Measurements from ENCODE around the gene SCIMP. TPM values are rescaled to one million over a fixed set of nuclear protein-coding genes. Genes with fewer than 3 reads are reported as not detected.
"Not testable (repeated sequence)": the region's sequence is repeated elsewhere in the genome, so short reads cannot be mapped to it uniquely, and the experiment has no call there.

Gene SCIMP
- total RNA-seq, 2 donors from 2014 or later, result 3.1 TPM

DNA sequence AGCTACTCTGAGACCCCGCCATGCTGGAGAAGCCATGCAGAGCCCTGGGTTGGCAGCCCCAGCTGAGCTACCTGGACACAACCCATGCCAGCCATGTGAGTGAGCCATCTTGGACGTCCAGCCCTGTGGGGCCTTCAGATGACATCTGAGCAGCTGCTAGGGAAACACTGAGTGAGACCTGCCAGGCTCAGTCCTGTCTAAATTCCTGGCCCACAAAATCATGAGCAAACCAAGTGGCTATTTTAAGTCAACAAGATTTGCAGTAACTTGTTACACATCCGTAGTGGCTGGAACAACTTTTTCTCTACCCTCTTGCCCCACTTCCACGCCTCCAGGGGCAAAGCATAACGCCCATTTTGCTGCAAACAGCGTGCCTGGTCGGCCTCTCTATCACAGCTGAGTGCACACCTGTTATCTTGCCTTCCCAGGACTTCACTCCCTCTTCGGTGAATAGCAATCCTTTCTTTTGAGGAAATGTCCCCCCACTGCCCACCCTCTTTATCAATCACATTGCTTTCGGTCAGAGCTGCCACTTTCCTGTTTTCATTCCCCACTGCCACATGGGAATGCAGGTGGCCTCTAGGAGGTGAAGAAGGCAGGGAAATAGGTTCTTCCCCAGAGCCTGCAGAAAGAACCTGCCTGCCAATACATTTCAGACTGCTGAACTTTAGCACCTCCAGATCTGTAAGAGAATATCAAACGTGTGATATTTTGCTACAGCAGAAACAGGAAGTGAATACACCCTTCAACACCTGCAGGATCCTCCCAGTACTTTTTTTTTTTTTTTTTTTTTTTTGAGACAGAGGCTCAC lies 7.4 kb upstream of the SCIMP start:
- no peak for DNase-seq
- ATAC-seq, result peak in 1 of 2 donors; percentile 38
- intact Hi-C loops (cut with DNase I), result no loop called here

DNA sequence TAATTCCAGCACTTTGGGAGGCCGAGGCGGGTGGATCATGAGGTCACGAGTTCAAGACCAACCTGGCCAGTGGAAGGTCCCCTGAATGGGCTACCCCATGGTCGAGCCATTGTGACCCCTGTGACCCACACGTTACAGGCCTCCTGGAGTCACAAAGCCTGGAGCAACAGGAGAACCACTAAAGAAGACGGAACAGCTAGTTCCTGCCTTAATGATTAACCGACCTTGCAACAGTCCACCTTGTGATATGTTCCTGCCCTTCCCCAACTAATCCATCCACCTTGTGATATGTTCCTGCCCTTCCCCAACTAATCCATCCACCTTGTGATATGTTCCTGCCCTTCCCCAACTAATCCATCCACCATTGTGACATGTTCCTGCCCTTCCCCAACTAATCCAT lies 5.1 kb upstream of the SCIMP start:
- ATAC-seq, result not testable (repeated sequence)

DNA sequence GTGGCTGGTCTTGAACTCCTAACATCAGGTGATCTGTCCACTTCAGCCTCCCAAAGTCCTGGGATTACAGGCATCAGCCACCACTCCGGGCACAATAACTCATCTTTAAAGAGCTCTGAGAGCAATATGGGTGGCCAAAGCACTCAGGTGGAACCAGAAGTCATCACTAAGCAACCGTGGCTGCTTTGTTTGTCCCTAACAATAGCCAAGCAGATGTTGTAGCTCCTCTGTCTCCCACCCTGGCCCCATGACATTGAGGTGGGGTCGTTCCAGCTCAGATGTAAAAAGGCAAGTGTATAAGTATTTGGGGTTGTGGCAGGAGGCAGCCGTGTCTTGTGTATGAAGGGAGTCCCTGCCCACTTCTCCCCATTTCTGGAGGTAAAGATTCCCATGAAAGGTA lies 3.7 kb upstream of the SCIMP start:
- DNase-seq (no peak), ATAC-seq (no peak)
- intact Hi-C loops (cut with DNase I), result no loop called here

More for the DNA sequence above, 5.1 kb upstream of the SCIMP start:
- intact Hi-C loops (cut with DNase I); DNase-seq: not testable (repeated sequence)

DNA sequence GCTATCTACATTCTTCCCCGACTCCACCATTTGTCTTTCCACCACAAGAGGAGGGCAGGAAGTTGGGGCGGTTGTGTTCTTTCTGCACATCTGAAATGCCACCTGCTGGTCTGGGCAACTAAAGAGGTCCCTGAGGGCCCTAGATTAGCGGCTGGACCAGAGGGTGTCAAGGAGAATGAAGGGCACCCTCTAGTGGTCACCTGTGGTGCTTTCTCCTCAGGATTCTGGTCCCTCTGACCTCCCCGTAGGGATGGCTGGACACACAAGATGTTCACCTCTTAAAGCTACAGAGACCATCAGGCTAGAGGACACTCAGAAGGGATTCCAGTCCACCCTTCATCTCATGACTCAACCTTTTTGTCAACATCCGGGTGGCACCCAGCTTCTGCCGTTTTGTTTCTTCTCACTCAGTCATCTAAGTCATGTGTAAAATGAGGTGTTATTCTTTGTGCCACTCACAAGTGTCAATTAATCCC lies 2.9 kb upstream of the SCIMP start:
- intact Hi-C loops (cut with DNase I), result no loop called here
- DNase-seq, result peak; percentile 48
- ATAC-seq, result peak; percentile 58 to 66

DNA sequence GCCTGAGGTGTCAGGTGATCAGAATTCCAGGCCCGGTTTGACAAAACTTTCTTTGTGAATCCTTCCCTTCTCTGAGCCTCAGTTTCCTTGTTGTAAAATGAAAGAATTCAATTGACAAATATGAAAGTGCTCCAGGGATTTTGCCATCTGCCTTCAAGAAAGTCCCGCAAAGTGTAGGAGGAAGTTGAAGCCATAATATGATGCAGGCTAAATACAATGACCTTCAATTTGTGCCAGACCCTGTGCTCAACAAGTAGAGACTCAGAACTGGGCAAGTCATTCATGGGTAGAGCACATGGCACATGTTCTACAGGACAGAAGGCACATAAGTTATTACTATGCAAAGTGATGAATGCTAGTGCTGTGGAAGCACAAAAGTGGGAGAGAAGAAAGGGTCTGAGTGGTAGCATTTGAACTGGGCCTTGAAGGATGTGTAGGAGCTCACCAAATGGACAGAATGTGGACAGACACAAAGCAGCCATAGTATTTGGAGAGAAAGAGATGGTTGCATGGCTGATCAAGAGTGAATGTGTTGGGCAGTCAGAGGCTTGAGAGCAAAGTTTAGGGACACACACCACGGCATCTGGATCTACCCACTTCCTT lies 2.4 kb upstream of the SCIMP start:
- no peak for ATAC-seq
- intact Hi-C loops (cut with DNase I), result no loop called here
- DNase-seq, result no peak

DNA sequence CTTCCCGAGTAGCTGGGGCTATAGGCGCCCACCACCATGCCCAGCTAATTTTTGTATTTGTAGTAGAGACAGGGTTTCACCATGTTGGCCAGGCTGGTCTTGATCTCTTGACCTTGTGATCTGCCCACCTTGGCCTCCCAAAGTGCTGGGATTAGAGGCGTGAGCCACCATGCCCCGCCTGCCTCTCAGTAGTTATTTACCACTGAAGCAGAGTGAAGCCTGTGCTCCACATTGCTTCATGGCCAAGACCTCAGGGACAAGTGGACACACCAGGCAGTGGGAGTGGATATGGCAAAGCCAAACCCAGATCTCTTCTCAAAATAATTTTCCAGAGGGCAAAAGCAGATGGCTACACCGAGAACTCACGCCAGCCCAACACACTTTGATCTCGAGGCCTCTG lies 1.2 kb downstream of the SCIMP start:
- ATAC-seq; DNase-seq; intact Hi-C loops (cut with DNase I): not testable (repeated sequence)

DNA sequence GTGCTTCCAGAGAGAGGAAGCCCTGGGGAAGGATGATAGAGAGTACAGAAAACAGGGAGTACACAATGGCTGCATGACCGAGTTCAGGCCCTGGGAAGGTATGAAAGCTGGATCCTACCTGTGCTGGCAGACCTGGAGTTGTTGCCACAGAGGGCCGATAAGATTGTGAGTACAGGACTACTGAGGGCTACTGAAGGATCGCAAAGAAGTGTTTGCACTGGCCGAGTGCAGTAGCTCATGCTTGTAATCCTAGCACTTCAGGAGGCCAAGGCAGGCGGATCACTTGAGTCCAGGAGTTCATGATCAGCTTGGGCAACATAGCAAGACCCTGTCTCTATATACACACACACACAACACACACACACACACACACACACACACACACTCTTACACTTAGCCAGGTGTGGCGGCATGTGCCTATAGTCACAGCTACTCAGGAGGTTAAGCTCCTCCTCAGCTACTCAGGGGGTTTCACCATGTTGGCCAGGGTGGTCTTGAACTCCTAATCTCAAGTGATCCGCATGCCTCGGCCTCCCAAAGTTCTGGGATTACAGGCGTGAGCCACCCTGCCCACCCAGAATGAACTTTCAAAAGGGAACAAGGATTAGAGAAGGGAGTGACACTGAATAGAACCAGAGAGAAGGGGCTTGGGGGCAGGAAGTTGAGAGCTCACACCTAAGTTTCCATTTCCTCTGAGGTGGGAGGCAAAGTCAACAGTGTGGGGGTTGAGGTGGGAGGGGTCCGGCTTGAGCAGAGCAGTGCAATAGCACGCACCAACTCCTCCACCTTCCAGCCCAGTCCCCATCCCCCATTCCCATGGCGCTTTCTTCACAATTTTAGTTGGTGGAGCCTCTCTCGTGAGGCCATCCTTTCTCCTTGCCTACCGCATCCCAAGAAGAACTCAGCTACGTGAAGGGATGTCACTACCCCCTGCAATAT lies 7.5 kb downstream of the SCIMP start:
- ATAC-seq, result peak in 1 of 2 donors; percentile 14
- intact Hi-C loops (cut with DNase I), result no loop called here
- no peak for DNase-seq

DNA sequence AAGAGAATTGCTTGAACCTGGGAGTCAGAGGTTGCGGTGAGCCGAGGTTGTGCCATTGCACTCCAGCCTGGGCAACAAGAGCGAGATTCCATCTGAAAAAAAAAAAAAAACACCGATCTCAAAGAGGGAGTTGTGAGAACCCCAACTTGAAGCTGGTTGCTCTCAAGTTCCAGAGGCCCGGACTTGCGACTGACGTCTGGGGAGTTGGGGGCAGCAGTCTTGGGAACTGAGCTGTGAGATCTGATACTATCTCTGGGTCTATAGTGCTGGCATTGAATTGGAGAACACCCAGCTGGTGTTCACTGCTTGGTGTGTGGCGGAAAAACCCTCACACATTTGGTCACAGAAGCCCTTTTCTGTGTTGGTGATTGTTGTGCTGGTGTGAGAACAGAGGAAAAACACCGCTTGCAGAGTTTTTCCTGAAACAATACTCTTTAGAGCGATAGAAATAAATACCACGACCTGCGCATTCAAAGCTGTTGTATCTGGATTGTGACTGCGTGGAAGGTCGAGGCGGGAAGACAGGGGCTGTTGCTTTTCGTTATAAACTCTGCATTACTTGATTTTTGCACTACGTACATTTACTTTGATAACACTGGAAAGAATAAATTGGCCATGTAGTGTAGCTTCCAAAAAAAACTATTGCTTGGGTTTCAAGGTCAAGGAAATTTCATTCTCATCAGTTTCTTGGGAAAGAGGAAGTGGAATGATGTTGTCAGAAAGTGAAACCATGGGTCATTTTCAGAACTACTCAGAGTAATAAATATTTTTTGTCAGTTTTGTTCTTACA lies 8.8 kb downstream of the SCIMP start:
- intact Hi-C loops (cut with DNase I), result no loop called here
- no peak for ATAC-seq
- no peak for DNase-seq

DNA sequence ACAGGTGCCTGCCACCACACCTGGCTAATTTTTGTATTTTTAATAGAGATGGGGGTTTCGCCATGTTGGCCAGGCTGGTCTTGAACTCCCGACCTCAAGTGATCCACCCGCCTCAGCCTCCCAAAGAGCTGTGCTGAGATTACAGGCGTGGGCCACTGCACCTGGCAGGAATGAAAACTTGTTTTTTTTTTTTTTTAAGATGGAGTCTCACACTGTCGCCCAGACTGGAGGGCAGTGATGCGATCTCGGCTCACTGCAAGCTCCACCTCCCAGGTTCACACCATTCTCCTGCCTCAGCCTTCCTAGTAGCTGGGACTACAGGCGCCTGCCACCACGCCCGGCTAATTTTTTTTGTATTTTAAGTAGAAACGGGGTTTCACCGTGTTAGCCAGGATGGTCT lies 12.7 kb downstream of the SCIMP start:
- ATAC-seq; intact Hi-C loops (cut with DNase I); DNase-seq: not testable (repeated sequence)

DNA sequence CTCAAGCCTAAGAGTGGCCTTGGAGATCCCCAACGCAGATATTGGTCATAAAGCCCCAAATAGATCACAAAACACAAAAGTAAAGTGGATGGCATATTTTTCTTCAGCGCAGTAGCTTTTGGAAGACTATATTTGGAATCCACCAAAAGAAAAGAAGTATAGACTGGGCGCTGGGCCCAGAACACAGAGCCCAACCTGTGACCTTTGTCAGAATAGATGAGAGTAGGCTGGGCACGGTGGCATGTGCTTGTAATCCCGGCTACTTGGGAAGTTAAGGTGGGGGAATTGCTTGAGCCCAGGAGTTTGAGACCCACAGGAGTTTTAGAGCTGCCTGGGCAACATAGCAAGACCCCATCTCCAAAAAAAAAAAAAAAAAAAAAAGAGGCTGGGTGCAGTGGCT lies 14.6 kb downstream of the SCIMP start:
- DNase-seq (no peak), ATAC-seq (no peak)
- intact Hi-C loops (cut with DNase I), result no loop called here

DNA sequence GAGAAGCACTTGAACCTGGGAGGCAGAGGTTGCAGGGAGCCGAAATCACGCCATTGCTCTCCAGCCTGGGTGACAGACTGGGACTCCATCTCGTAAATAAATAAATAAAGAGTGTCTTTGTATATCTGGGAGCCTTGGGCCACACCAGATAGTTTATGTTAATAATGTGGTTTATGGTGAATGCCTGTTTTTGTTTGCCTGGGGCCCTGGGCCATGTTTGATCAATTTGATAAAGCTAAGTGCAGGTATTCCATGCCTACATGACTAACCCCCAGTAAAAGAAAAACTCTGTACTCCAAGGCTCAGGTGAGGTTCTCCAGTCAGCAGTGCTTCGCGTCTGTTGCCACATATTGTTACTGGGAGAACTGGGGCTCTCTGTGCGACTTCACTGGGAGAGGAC lies 15.1 kb downstream of the SCIMP start:
- DNase-seq, result no peak
- intact Hi-C loops (cut with DNase I), result no loop called here
- no peak for ATAC-seq

DNA sequence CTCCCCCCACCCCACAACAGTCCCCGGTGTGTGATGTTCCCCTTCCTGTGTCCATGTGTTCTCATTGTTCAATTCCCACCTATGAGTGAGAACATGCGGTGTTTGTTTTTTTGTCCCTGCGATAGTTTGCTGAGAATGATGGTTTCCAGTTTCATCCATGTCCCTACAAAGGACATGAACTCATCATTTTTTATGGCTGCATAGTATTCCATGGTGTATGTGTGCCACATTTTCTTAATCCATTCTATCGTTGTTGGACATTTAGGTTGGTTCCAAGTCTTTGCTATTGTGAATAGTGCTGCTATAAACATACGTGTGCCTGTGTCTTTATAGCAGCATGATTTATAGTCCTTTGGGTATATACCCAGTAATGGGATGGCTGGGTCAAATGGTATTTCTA lies 17.1 kb downstream of the SCIMP start:
- intact Hi-C loops (cut with DNase I); ATAC-seq; DNase-seq: not testable (repeated sequence)

DNA sequence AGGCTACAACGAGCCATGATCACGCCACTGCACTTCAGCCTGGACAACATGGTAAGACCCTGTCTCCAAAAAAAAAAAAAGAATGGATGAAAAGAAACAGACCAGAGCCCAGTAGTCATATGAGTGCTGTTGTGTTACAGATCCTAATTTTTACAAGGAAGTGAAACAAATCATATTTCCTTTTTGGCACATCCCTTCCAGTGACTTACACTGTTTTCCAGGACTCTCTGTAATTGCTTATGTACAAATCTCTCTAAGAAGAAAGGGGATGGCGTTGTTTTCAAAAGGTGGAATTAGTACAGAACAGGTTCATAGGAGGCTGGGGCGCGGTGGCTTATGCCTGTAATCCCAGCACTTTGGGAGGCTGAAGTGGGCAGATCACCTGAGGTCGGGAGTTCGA lies 23.2 kb downstream of the SCIMP start:
- intact Hi-C loops (cut with DNase I), result no loop called here
- ATAC-seq (peak in 1 of 2 donors; percentile 36), DNase-seq (no peak)

DNA sequence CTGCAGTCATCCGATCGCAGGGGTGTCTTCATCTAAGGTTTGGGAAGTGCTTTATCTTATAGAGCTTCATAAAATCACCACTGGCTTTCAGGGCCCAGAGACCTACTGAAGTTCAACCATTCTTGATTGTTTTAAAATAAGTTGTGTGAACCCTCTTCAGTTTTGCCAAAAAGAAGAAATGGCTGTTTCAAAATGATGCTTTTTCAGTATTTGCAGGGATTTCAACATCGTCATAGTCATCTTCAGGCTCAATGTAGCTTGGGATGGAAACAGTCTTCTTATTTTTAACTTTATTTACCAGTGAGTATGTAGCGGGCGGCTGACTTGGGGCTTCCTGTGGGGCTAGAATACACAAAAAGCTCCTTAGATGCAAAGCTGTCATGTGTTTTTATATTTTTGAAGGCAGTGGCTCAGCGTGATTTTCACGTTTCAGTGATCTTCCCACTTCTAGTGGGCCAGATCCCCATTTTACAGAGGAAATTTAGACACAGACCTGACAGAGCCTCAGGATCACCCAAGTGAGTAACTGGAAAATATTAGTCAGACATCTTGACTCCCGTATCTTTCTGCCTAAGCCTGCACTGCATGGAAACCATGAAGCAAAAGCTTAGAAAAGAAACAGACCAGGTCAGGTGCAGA lies 23.9 kb downstream of the SCIMP start:
- ATAC-seq (no peak), DNase-seq (no peak)

DNA sequence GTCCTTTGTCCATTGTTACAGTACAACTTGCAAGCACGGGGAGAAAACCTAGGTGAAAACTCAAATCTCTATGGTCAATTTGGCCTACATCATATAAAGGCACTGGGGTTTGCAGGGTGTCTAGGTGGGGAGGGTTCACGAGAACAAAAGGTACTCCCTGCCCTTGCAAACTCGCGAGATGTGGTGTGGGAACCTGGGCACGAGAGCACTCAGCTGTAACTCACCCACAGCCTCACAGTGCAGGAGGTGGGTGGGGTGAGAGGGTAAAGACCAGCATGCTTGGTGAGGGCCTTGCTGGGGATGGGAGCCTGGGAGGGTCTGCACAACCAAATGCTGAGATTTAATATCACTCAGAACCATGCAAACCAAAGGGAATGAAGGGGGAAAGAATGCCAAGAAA lies 24.6 kb downstream of the SCIMP start:
- intact Hi-C loops (cut with DNase I), result no loop called here
- no peak for DNase-seq
- no peak for ATAC-seq

More for the DNA sequence above, 23.9 kb downstream of the SCIMP start:
- intact Hi-C loops (cut with DNase I), result no loop called here

DNA sequence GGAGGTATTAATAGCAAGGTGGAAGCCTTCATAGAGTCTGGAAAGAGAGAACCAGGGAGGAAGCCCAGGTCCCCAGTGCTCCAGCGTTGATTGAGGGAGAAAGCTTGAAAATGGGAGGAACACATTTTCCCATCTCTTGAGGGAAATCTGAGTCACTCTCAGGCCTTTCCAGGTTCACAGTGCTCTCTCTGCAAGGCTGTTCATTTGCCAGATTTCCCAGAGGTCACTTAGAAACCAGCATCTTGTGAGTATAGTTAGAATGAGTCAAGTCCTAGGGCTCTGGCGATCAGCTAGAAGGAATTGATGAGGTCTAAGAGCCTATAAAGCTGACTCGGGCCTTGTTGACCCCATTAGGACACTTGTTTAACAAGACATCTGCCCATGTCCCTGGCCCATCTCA lies 25.3 kb downstream of the SCIMP start:
- ATAC-seq, result no peak
- DNase-seq, result no peak
- intact Hi-C loops (cut with DNase I), result no loop called here

DNA sequence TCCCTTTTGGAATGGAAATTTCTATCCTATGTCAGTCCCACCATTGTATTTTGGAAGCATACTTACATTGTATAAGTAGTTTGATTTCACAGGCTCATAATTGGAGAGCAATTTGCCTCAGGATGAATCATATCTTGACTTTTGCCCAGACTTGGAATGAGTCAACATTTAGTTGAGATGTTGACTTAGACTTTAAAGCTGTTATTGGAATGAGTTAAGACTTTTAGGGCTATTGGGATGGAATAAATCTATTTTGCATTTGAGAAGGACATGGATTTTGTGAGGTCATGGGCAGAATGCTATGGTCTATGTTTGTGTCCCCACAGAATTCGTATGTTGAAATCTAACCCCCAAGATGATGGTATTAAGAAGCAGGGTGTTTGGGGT lies 30.8 kb downstream of the SCIMP start:
- intact Hi-C loops (cut with DNase I), result no loop called here

DNA sequence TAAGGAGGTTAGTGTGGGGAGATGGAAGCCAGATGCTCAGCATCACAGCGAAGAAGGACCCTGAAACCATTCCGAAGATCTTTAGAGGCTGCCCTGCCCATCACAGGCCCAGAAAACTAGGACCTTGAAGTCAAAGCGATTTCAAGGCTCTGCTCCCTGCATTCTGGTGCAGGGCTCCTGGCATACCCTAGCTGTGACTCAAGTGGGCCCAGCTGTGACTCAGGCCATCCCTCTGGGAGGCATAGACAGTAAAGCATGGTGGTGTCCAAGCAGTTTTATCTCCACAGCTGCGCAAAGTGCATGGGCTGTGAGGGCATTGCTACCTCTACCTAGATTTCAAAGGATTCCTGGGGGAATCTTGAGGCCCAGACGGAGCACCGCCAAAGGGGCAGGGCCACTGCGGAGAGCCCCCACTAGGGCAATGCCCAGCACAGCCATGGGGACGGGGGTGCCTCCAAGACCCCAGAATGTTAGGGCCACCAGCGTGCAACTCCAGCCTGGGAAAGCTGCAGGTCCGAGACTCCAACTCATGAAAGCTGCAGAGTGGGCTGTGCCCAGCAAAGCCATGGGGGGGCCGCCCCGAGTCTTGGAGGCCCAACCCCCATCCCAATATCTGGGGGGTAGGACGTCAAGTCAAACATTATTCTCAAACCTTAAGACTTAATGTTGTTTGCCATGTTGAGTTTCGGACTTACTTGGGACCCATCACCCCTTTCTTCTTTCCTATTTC lies 31.3 kb downstream of the SCIMP start:
- peak in 1 of 2 donors; percentile 25 for ATAC-seq

More for the DNA sequence above, 30.8 kb downstream of the SCIMP start:
- ATAC-seq (no peak), DNase-seq (no peak)

More for the DNA sequence above, 31.3 kb downstream of the SCIMP start:
- DNase-seq, result no peak
- intact Hi-C loops (cut with DNase I), result no loop called here

All from left cardiac atrium (tissue), 4 donors.